Neuronal stem cell (in vitro differentiated cells): ENCODE measurements around the gene RNF103.

Experiments used
- DNase-seq: peaks from one replicate; pipeline ENCODE4 v3.0.0-alpha.2; 2013; ENCODE audit warnings: low spot score
- H2AFZ ChIP-seq: one replicate; pipeline ENCODE4 v1.6.1; 2013; ENCODE audit warnings: mild to moderate bottlenecking, low read length, inconsistent platforms
- H2AK5ac ChIP-seq: 2 replicates; pipeline ENCODE4 v1.6.1; 2013; ENCODE audit warnings: low read depth, mild to moderate bottlenecking, inconsistent platforms, low read length, moderate library complexity, mixed read lengths
- H2BK120ac ChIP-seq: 2 replicates; pipeline ENCODE4 v1.6.1; 2013; ENCODE audit warnings: low read depth, mild to moderate bottlenecking, inconsistent platforms, low read length, moderate library complexity, mixed read lengths
- H2BK12ac ChIP-seq: one replicate; pipeline ENCODE4 v1.6.1; 2013; ENCODE audit warnings: low read length, inconsistent platforms
- H2BK15ac ChIP-seq: 2 replicates; pipeline ENCODE4 v1.6.1; 2013; ENCODE audit warnings: mild to moderate bottlenecking, low read length, inconsistent platforms, mixed read lengths
- H2BK5ac ChIP-seq: one replicate; pipeline ENCODE4 v1.6.1; 2013; ENCODE audit warnings: inconsistent platforms, mild to moderate bottlenecking, low read length, moderate library complexity
- H3K14ac ChIP-seq: one replicate; pipeline ENCODE4 v1.6.1; 2013; ENCODE audit warnings: low read length, inconsistent platforms
- H3K18ac ChIP-seq: 2 replicates; pipeline ENCODE4 v1.6.1; 2013; ENCODE audit warnings: low read length, inconsistent platforms
- H3K23ac ChIP-seq: 2 replicates; pipeline ENCODE4 v1.6.1; 2013; ENCODE audit warnings: low read depth, mild to moderate bottlenecking, mixed read lengths, low read length, inconsistent platforms; ENCODE audit not compliant: poor library complexity
- H3K27ac ChIP-seq: replicated peaks from 3 replicates; pipeline ENCODE4 v1.5.1; 2013; ENCODE audit warnings: low read length, inconsistent platforms
- H3K27me3 ChIP-seq, 3 experiments: 2 replicates each; pipeline ENCODE4 v1.6.1; 2013; ENCODE audit warnings: low read length in 3 of 3, mild to moderate bottlenecking in 2 of 3, inconsistent platforms in 1 of 3, low read depth in 1 of 3, mixed read lengths in 1 of 3, moderate library complexity in 1 of 3; ENCODE audit not compliant: control insufficient read depth in 3 of 3, insufficient read depth in 3 of 3
- H3K36me3 ChIP-seq, 2 donors: replicated peaks in 1 of 2; 2 replicates each; pipeline ENCODE4 v1.6.1; 2013; ENCODE audit warnings: low read length in 2 of 2; ENCODE audit not compliant: control insufficient read depth in 2 of 2, insufficient read depth in 2 of 2
- H3K4ac ChIP-seq: 2 replicates; pipeline ENCODE4 v1.6.1; 2013; ENCODE audit warnings: inconsistent platforms, mild to moderate bottlenecking, low read length, moderate library complexity
- H3K4me1 ChIP-seq, 2 donors: 1 replicate in 1 of 2; 2 replicates in 1 of 2; pipeline ENCODE4 v1.6.1; 2013; ENCODE audit warnings: low read length in 2 of 2, low read depth in 1 of 2; ENCODE audit not compliant: control insufficient read depth in 2 of 2, insufficient read depth in 1 of 2
- H3K4me2 ChIP-seq: one replicate; pipeline ENCODE4 v1.6.1; 2013; ENCODE audit warnings: mild to moderate bottlenecking, low read length, inconsistent platforms; ENCODE audit not compliant: insufficient read depth, poor library complexity, severe bottlenecking
- H3K4me3 ChIP-seq, 2 donors: 2 replicates each; pipeline ENCODE4 v1.5.1; 2013; ENCODE audit warnings: low read length in 2 of 2, mild to moderate bottlenecking in 2 of 2, inconsistent platforms in 1 of 2, moderate library complexity in 1 of 2
- H3K79me1 ChIP-seq: one replicate; pipeline ENCODE4 v1.6.1; 2013; ENCODE audit warnings: low read depth, mild to moderate bottlenecking, inconsistent platforms, low read length, moderate library complexity
- H3K9ac ChIP-seq: one replicate; pipeline ENCODE4 v1.6.1; 2013; ENCODE audit warnings: mild to moderate bottlenecking, low read depth, low read length, inconsistent platforms; ENCODE audit not compliant: poor library complexity
- H3K9me3 ChIP-seq, 2 donors: replicated peaks in 1 of 2; 2 replicates each; pipeline versions ENCODE3 to v1.6.1; 2013; ENCODE audit warnings: low read length in 2 of 2, mild to moderate bottlenecking in 2 of 2, inconsistent platforms in 1 of 2, low read depth in 1 of 2, mixed read lengths in 1 of 2, moderate library complexity in 1 of 2; ENCODE audit not compliant: control insufficient read depth in 2 of 2, insufficient read depth in 1 of 2
- H4K8ac ChIP-seq: one replicate; pipeline ENCODE4 v1.6.1; 2013; ENCODE audit warnings: low read depth, mild to moderate bottlenecking, inconsistent platforms, low read length, moderate library complexity
- H4K91ac ChIP-seq: one replicate; pipeline ENCODE4 v1.6.1; 2013; ENCODE audit warnings: low read length, low read depth, mild to moderate bottlenecking, inconsistent platforms; ENCODE audit not compliant: poor library complexity
- WGBS, 2 donors: extraction: QIAGEN DNeasy Blood & Tissue Kit; methylation state at CpG; one replicate each; pipeline ENCODE4 v1.1.7; 2013; ENCODE audit warnings: missing lambda C conversion rate in 2 of 2, mixed read lengths in 1 of 2; ENCODE audit not compliant: insufficient read length in 2 of 2, insufficient replicate concordance in 1 of 2; ENCODE audit errors: extremely low coverage in 2 of 2; 5-methylcytosine and 5-hydroxymethylcytosine counted together

The RNF103 gene

DNA sequence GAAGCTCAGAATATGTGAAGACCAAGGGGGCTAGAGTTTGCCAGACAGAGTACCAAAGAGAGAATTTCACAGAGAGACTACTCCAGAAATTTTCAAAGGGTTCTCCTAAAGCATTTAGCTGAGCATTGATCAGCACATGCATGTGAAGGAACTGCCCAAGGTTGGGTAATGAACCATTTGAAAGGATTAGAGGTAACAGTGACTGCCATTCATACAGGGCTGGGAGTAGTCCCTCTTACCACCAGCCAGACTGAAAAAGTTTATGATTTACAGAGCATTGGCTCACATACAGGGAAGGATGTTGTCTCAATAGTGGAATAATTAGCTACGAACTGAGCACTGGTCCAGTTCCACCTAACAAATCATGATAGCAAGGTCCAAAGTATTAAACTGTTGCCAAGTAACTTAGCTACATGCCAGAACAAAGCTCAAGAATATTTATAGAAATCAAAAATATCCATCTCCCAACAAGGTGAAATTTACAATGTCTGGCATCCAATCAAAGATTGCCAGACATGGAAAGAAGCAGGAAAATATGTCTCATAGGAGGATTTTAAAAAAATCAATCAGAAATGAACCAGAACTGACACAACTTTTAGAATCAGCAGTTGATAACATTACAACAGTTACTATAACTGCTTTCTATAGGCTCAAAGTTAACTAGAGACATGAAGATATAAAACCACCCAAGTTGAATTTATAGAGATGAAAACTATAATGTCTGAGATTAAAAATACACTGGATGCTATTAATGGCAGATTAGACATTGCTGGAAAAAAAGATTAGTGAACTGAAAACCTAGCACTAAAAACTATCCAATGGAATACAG, 25.7 kb upstream of the RNF103 start:
- Histone ChIP-seq H3K23ac (no peak overlapping the region), H2AFZ (no peak overlapping the region), H2AK5ac (no peak overlapping the region), H3K4ac (no peak overlapping the region), H4K8ac (no peak overlapping the region), H3K27ac (no peak overlapping the region), H3K79me1 (no peaks in the 10 kb centered on the region), H2BK120ac (no peak overlapping the region), H2BK5ac (no peak overlapping the region), H3K18ac (no peak overlapping the region), H2BK15ac (no peak overlapping the region), H3K4me2 (no peak overlapping the region), H3K4me1 (no peaks in the 10 kb centered on the region), H3K14ac (no peak overlapping the region), H3K9ac (no peak overlapping the region), H4K91ac (no peak overlapping the region), H3K9me3 (no peaks in the 10 kb centered on the region), H2BK12ac (no peak overlapping the region), H3K27me3 (no peaks in the 10 kb centered on the region), H3K4me3 (no peak overlapping the region), H3K36me3 (no peaks in the 10 kb centered on the region)
- no peak for DNase-seq
- WGBS, 2 donors, result no CpG with 5 or more reads among the region's 1 CpG

DNA sequence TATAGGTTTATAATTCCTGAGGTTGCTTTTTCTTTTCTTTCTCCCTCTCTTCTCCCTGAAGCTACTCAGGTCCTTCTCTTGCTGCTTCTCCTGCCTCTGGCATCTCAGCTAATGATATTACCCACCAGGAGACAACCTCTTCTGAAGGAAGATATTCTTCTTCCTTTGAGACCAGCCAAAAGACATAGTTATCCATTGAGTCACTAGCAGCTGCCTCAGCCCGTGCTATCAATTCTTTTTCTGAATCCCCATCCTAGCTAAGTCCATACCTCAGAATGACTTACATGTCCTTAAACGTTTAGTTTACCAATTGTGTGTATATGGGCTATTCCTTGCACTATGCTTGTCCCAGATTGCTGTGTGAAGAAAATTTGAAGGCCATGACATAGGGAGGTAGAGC, 25.0 kb upstream of the RNF103 start:
- Histone ChIP-seq H2AFZ (no peak overlapping the region), H3K9me3 (no peaks in the 10 kb centered on the region), H3K79me1 (no peaks in the 10 kb centered on the region), H3K9ac (no peak overlapping the region), H3K4ac (no peak overlapping the region), H2BK120ac (no peak overlapping the region), H2AK5ac (no peak overlapping the region), H3K27me3 (no peaks in the 10 kb centered on the region), H2BK12ac (no peak overlapping the region), H3K18ac (no peak overlapping the region), H3K27ac (no peak overlapping the region), H3K14ac (no peak overlapping the region), H4K8ac (no peak overlapping the region), H2BK5ac (no peak overlapping the region), H3K23ac (no peak overlapping the region), H2BK15ac (no peak overlapping the region), H3K36me3 (no peaks in the 10 kb centered on the region), H3K4me3 (no peak overlapping the region), H3K4me2 (no peak overlapping the region), H3K4me1 (no peaks in the 10 kb centered on the region), H4K91ac (no peak overlapping the region)
- no CpG with 5 or more reads among the region's 2 CpGs for WGBS, 2 donors
- no peak for DNase-seq

DNA sequence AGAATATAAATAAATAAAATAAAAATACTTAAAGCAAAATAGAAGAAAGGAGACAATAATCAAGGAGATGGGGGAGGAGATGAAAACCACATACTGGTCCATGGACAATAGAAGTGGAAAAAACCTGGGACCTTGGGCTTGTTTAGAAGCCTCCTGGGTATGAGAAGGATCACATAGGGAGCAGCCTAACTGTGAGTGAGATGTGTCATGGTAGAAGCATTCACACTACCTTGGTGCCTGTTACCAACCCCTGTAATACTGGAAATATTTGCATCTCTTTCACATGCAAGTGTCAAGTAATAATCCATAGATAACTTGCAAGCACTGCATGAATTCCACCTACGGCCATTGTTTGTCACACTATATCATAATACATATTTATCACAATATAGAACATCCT, 23.2 kb upstream of the RNF103 start:
- Histone ChIP-seq H3K27me3 (no peaks in the 10 kb centered on the region), H3K23ac (no peak overlapping the region), H3K4me1 (no peaks in the 10 kb centered on the region), H2AK5ac (no peak overlapping the region), H2BK15ac (no peak overlapping the region), H2BK12ac (no peak overlapping the region), H3K4me2 (no peak overlapping the region), H4K8ac (no peak overlapping the region), H3K18ac (no peak overlapping the region), H3K14ac (no peak overlapping the region), H3K4ac (no peak overlapping the region), H2BK5ac (no peak overlapping the region), H4K91ac (no peak overlapping the region), H3K36me3 (no peaks in the 10 kb centered on the region), H3K9me3 (no peaks in the 10 kb centered on the region), H3K4me3 (no peak overlapping the region), H3K79me1 (no peaks in the 10 kb centered on the region), H2BK120ac (no peak overlapping the region), H2AFZ (no peak overlapping the region), H3K9ac (no peak overlapping the region), H3K27ac (no peak overlapping the region)
- no peak for DNase-seq
- no CpG with 5 or more reads among the region's 1 CpG for WGBS, 2 donors

DNA sequence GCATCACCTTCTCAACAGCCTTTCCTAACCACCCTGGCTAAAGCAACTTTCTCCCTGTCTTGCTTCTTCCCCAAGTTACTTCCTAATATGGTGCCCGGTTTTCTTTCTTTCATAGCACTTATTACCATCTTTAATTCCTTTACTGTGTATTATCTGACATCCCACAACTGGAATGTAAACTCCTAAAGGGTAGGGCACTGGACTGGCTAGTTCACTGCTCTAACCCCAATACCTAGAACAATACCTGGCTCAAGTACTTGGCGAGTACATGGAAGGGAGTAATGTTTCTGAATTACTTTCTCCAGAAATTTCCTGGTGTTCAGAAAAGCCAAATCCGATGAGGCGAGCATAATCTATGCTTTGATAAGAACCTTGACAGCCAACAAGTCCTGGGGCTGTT, 22.7 kb upstream of the RNF103 start:
- Histone ChIP-seq H3K4me1 (no peaks in the 10 kb centered on the region), H3K79me1 (no peaks in the 10 kb centered on the region), H3K27me3 (no peaks in the 10 kb centered on the region), H3K14ac (no peak overlapping the region), H3K4me2 (no peak overlapping the region), H3K18ac (no peak overlapping the region), H3K4ac (no peak overlapping the region), H3K36me3 (no peaks in the 10 kb centered on the region), H3K4me3 (no peak overlapping the region), H3K27ac (no peak overlapping the region), H4K8ac (no peak overlapping the region), H2AFZ (no peak overlapping the region), H3K23ac (no peak overlapping the region), H3K9ac (no peak overlapping the region), H2BK12ac (no peak overlapping the region), H2BK5ac (no peak overlapping the region), H2BK120ac (no peak overlapping the region), H4K91ac (no peak overlapping the region), H3K9me3 (no peaks in the 10 kb centered on the region), H2BK15ac (no peak overlapping the region), H2AK5ac (no peak overlapping the region)
- WGBS, 2 donors, result no CpG with 5 or more reads among the region's 4 CpGs
- DNase-seq, result no peak
